H9 (cell line): Measurements from ENCODE around the gene OR4N2. TPM values are rescaled to one million over a fixed set of nuclear protein-coding genes. Genes with fewer than 3 reads are reported as not detected.
"Not testable (repeated sequence)": the region's sequence is repeated elsewhere in the genome, so short reads cannot be mapped to it uniquely, and the experiment has no call there.

Source experiments
- DNase-seq: peaks from one replicate; pipeline ENCODE4 v3.0.0-alpha.2; 2017
- H2AFZ ChIP-seq: one replicate; pipeline ENCODE4 v1.6.1; 2013; ENCODE audit warnings: mild to moderate bottlenecking, low read length, control low read depth, moderate library complexity
- H2AK5ac ChIP-seq: 2 replicates; pipeline ENCODE4 v1.6.1; 2013; ENCODE audit warnings: low read length, control low read depth, mixed read lengths; ENCODE audit not compliant: insufficient read length
- H2BK120ac ChIP-seq: one replicate; pipeline ENCODE4 v1.6.1; 2013; ENCODE audit warnings: low read depth, mild to moderate bottlenecking, low read length, control low read depth, inconsistent platforms; ENCODE audit not compliant: poor library complexity, severe bottlenecking
- H2BK12ac ChIP-seq: 2 replicates; pipeline ENCODE4 v1.6.1; 2013; ENCODE audit warnings: low read length, control low read depth, mixed read lengths, low read depth; ENCODE audit not compliant: insufficient read length
- H2BK15ac ChIP-seq: 2 replicates; pipeline ENCODE4 v1.6.1; 2013; ENCODE audit warnings: low read depth, low read length, control low read depth
- H2BK20ac ChIP-seq: one replicate; pipeline ENCODE4 v1.6.1; 2013; ENCODE audit warnings: low read depth, mild to moderate bottlenecking, low read length, control low read depth, inconsistent platforms; ENCODE audit not compliant: poor library complexity, severe bottlenecking
- H2BK5ac ChIP-seq: 2 replicates; pipeline ENCODE4 v1.6.1; 2013; ENCODE audit warnings: low read length, control low read depth, mixed read lengths; ENCODE audit not compliant: insufficient read length
- H3K14ac ChIP-seq: 2 replicates; pipeline ENCODE4 v1.6.1; 2013; ENCODE audit warnings: low read length, control low read depth; ENCODE audit not compliant: insufficient read depth
- H3K18ac ChIP-seq: 2 replicates; pipeline ENCODE4 v1.6.1; 2013; ENCODE audit warnings: low read depth, mild to moderate bottlenecking, mixed read lengths, low read length, control low read depth; ENCODE audit not compliant: insufficient read length
- H3K23ac ChIP-seq: 2 replicates; pipeline ENCODE4 v1.6.1; 2013; ENCODE audit warnings: low read length, control low read depth, mixed read lengths, low read depth; ENCODE audit not compliant: insufficient read length
- H3K23me2 ChIP-seq: 2 replicates; pipeline ENCODE4 v1.6.1; 2013; ENCODE audit warnings: low read depth, mild to moderate bottlenecking, mixed read lengths, low read length, control low read depth; ENCODE audit not compliant: insufficient read length, poor library complexity, severe bottlenecking
- H3K27ac ChIP-seq: 2 replicates; pipeline ENCODE4 v1.5.1; 2013; ENCODE audit warnings: low read length, control low read depth, mixed read lengths, low read depth; ENCODE audit not compliant: insufficient read length
- H3K27me3 ChIP-seq: 2 replicates; pipeline ENCODE4 v1.6.1; 2013; ENCODE audit warnings: low read length, control low read depth, inconsistent platforms; ENCODE audit not compliant: insufficient read depth
- H3K4ac ChIP-seq: 2 replicates; pipeline ENCODE4 v1.6.1; 2013; ENCODE audit warnings: low read depth, mild to moderate bottlenecking, control low read depth, inconsistent platforms, low read length, moderate library complexity
- H3K4me1 ChIP-seq: 2 replicates; pipeline ENCODE4 v1.6.1; 2013; ENCODE audit warnings: low read length, control low read depth, inconsistent platforms; ENCODE audit not compliant: insufficient read depth
- H3K4me2 ChIP-seq: 2 replicates; pipeline ENCODE4 v1.6.1; 2013; ENCODE audit warnings: low read length, control low read depth, mixed read lengths; ENCODE audit not compliant: insufficient read length, insufficient read depth
- H3K56ac ChIP-seq: 2 replicates; pipeline ENCODE4 v1.6.1; 2013; ENCODE audit warnings: low read depth, mild to moderate bottlenecking, mixed read lengths, low read length, control low read depth; ENCODE audit not compliant: insufficient read length
- H3K79me1 ChIP-seq: 2 replicates; pipeline ENCODE4 v1.6.1; 2013; ENCODE audit warnings: low read depth, mild to moderate bottlenecking, moderate library complexity, low read length, control low read depth, inconsistent platforms; ENCODE audit not compliant: insufficient read depth, poor library complexity, severe bottlenecking
- H3K79me2 ChIP-seq: 2 replicates; pipeline ENCODE4 v1.6.1; 2013; ENCODE audit warnings: low read length, control low read depth, inconsistent platforms; ENCODE audit not compliant: insufficient read depth
- H3K9ac ChIP-seq: 2 replicates; pipeline ENCODE4 v1.6.1; 2013; ENCODE audit warnings: low read length, control low read depth, mixed read lengths; ENCODE audit not compliant: insufficient read length; ENCODE audit errors: extremely low read depth
- H3K9me3 ChIP-seq: one replicate; pipeline ENCODE4 v1.6.1; 2013; ENCODE audit warnings: low read depth, low read length, inconsistent platforms; ENCODE audit not compliant: control insufficient read depth
- H3T11ph ChIP-seq: one replicate; pipeline ENCODE4 v1.6.1; 2013; ENCODE audit warnings: mild to moderate bottlenecking, low read length, control low read depth, inconsistent platforms
- H4K20me1 ChIP-seq: one replicate; pipeline ENCODE4 v1.6.1; 2013; ENCODE audit not compliant: control insufficient read depth, insufficient read length, insufficient read depth
- H4K5ac ChIP-seq: 2 replicates; pipeline ENCODE4 v1.6.1; 2013; ENCODE audit warnings: low read depth, mild to moderate bottlenecking, mixed read lengths, low read length, control low read depth; ENCODE audit not compliant: insufficient read length
- H4K8ac ChIP-seq: replicated peaks from 2 replicates; pipeline ENCODE4 v1.6.1; 2013; ENCODE audit warnings: low read length, control low read depth, mixed read lengths, low read depth; ENCODE audit not compliant: insufficient read length
- H4K91ac ChIP-seq: 2 replicates; pipeline ENCODE4 v1.6.1; 2013; ENCODE audit warnings: low read depth, mild to moderate bottlenecking, moderate library complexity, mixed read lengths, low read length, control low read depth; ENCODE audit not compliant: insufficient read length
- H3K27ac Mint-ChIP-seq, 3 experiments: 2 replicates in 2 of 3; 3 replicates in 1 of 3; pipeline ENCODE4 v1.8.0; 2020 to 2021; ENCODE audit warnings: mixed read lengths in 3 of 3, mild to moderate bottlenecking in 1 of 3, moderate library complexity in 1 of 3
- H3K27me3 Mint-ChIP-seq: 2 replicates; pipeline ENCODE4 v1.8.0; 2021; ENCODE audit warnings: low read depth, mild to moderate bottlenecking, moderate library complexity, mixed read lengths
- H3K36me3 Mint-ChIP-seq, 3 experiments: 2 replicates in 2 of 3; 3 replicates in 1 of 3; pipeline ENCODE4 v1.8.0; 2020 to 2021; ENCODE audit warnings: low read depth in 3 of 3, mixed read lengths in 3 of 3; ENCODE audit not compliant: insufficient read depth in 1 of 3
- H3K4me1 Mint-ChIP-seq, 2 experiments: 2 replicates each; pipeline ENCODE4 v1.8.0; 2020; ENCODE audit warnings: mixed read lengths in 2 of 2
- H3K4me3 Mint-ChIP-seq, 2 experiments: 2 replicates in 1 of 2; 3 replicates in 1 of 2; pipeline ENCODE4 v1.8.0; 2020 to 2021; ENCODE audit warnings: mild to moderate bottlenecking in 2 of 2, mixed read lengths in 2 of 2, moderate library complexity in 1 of 2
- H3K9me3 Mint-ChIP-seq, 2 experiments: 2 replicates in 1 of 2; 3 replicates in 1 of 2; pipeline ENCODE4 v1.8.0; 2020; ENCODE audit warnings: mild to moderate bottlenecking in 2 of 2, mixed read lengths in 2 of 2, moderate library complexity in 1 of 2
- WGBS: extraction: QIAGEN DNeasy Blood & Tissue Kit; methylation state at CpG from one replicate; pipeline ENCODE4 v1.1.7; 2013; ENCODE audit warnings: missing lambda C conversion rate, low lambda C conversion rate, mixed read lengths; ENCODE audit not compliant: insufficient read length; ENCODE audit errors: extremely low coverage; 5-methylcytosine and 5-hydroxymethylcytosine counted together
- total RNA-seq: library from RNA; stranded (reverse); gene quantifications from 2 replicates; pipeline ENCODE4 v1.2.1, GENCODE V29; 2021

The OR4N2 gene
- total RNA-seq, 1 experiment from 2014 or later = not detected

DNA sequence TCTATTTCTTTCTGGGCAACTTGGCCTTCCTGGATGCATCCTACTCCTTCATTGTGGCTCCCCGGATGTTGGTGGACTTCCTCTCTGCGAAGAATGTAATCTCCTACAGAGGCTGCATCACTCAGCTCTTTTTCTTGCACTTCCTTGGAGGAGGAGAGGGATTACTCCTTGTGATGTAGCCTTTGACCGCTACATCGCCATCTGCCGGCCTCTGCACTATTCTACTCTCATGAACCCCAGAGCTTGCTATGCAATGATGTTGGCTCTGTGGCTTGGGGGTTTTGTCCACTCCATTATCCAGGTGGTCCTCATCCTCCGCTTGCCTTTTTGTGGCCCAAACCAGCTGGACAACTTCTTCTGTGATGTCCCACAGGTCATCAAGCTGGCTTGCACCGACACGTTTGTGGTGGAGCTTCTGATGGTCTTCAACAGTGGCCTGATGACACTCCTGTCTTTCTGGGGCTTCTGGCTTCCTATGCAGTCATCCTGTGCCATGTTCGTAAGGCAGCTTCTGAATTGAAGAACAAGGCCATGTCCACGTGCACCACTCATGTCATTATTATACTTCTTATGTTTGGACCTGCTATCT lies 7.0 kb upstream of the OR4N2 start:
- not testable (repeated sequence) for H2AK5ac ChIP-seq, H4K5ac ChIP-seq, H3K27ac Mint-ChIP-seq, H3K14ac ChIP-seq, H3K79me2 ChIP-seq, H3K27me3 Mint-ChIP-seq, H3K4ac ChIP-seq, H2AFZ ChIP-seq, H3K4me1 Mint-ChIP-seq, DNase-seq, H3K23ac ChIP-seq, H3K27ac ChIP-seq, H4K91ac ChIP-seq, H3K27me3 ChIP-seq, H3K4me3 Mint-ChIP-seq, H2BK15ac ChIP-seq, H3K4me1 ChIP-seq, H3K23me2 ChIP-seq, H3K79me1 ChIP-seq, H2BK20ac ChIP-seq, H3T11ph ChIP-seq, H3K18ac ChIP-seq, H2BK120ac ChIP-seq, H4K8ac ChIP-seq, H2BK5ac ChIP-seq, H3K56ac ChIP-seq, H2BK12ac ChIP-seq, H4K20me1 ChIP-seq, H3K9ac ChIP-seq, H3K4me2 ChIP-seq
- peaks cover 3 to 18% (median 8%) of the 10 kb centered on the region in 3 experiments; a peak in 6 of 7 replicates for H3K36me3 Mint-ChIP-seq
- peaks cover 6 to 20% of the 10 kb centered on the region in 2 experiments for H3K9me3 Mint-ChIP-seq
- no CpG with 5 or more reads among the region's 10 CpGs for WGBS
- peaks cover 95% of the 10 kb centered on the region for H3K9me3 ChIP-seq
